Measurements from ENCODE around the gene VMO1.
A peak's percentile ranks its signal among the peaks of the same experiment; 100 is the strongest.

Gene VMO1

DNA sequence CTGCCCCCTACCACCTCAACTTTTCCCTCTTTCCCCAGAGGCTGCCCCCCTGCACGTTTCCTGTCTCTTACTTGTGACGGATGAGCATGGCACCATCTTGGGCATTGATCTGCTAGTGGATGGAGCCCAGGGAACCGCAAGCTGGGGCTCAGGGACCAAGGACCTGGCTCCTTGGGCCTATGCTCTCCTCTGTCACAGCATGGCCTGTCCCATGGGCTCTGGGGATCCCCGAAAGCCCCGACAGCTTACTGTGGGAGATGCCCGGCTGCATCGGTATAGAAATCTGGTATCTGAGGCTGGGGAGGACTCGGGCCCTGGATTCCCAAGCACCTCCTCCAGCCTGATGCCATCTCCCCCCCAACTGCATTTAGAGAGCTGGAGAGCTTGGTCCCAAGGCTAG is 44.6 kb downstream of the VMO1 start:
- TF ChIP-seq, protein P1, sequence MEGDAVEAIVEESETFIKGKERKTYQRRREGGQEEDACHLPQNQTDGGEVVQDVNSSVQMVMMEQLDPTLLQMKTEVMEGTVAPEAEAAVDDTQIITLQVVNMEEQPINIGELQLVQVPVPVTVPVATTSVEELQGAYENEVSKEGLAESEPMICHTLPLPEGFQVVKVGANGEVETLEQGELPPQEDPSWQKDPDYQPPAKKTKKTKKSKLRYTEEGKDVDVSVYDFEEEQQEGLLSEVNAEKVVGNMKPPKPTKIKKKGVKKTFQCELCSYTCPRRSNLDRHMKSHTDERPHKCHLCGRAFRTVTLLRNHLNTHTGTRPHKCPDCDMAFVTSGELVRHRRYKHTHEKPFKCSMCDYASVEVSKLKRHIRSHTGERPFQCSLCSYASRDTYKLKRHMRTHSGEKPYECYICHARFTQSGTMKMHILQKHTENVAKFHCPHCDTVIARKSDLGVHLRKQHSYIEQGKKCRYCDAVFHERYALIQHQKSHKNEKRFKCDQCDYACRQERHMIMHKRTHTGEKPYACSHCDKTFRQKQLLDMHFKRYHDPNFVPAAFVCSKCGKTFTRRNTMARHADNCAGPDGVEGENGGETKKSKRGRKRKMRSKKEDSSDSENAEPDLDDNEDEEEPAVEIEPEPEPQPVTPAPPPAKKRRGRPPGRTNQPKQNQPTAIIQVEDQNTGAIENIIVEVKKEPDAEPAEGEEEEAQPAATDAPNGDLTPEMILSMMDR (conservative IDR thresholded peaks at IDR 0.05; ENCODE audit: control insufficient read depth, insufficient read depth, low read depth, low read length), result no peak
- H3K4me3 ChIP-seq (ENCODE audit: control insufficient read depth, low read depth, low read length), result no peak overlapping the region
- DNase-seq (ENCODE audit: low read depth), result no peak

DNA sequence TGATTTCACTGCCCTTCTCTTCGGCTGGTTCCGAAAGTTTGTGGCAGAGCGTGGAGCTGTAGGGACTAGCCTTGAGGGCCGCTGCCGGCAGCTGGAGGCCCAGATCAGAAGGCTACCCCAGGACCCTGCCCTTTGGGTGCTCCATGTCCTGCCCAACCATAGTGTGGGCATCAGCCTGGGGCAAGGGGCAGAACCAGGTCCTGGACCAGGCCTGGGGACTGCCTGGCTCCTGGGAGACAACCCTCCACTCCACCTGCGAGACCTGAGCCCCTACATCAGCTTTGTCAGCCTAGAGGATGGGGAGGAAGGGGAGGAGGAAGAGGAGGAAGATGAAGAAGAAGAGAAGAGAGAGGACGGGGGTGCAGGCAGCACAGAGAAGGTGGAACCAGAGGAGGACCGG is 45.6 kb downstream of the VMO1 start:
- TF ChIP-seq, protein P1 (conservative IDR thresholded peaks at IDR 0.05; ENCODE audit: control insufficient read depth, insufficient read depth, low read depth, low read length), result no peak
- H3K4me3 ChIP-seq (ENCODE audit: control insufficient read depth, low read depth, low read length), result no peak overlapping the region

DNA sequence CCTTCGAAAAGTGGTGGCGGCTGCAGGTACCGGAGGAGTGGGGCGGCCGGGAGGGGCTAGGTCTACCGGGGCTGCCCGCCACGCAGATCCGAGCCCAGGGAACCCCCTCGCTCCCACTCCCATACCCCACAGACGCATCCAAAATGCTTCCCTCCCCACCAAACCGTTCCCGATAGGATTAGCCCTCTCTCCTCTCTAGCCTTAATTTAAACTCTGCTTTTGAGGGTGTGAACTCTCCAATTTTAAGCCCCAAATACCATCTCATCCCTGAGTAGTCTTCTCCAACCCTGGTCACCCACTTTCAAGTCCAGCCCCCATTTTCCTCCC is 46.2 kb downstream of the VMO1 start:
- DNase-seq (ENCODE audit: low read depth), result no peak
- no peak overlapping the region for H3K4me3 ChIP-seq (ENCODE audit: control insufficient read depth, low read depth, low read length)
- TF ChIP-seq, protein P1 (conservative IDR thresholded peaks at IDR 0.05; ENCODE audit: control insufficient read depth, insufficient read depth, low read depth, low read length), result no peak

More for the DNA sequence above, 45.6 kb downstream of the VMO1 start:
- DNase-seq (ENCODE audit: low read depth), result no peak

DNA sequence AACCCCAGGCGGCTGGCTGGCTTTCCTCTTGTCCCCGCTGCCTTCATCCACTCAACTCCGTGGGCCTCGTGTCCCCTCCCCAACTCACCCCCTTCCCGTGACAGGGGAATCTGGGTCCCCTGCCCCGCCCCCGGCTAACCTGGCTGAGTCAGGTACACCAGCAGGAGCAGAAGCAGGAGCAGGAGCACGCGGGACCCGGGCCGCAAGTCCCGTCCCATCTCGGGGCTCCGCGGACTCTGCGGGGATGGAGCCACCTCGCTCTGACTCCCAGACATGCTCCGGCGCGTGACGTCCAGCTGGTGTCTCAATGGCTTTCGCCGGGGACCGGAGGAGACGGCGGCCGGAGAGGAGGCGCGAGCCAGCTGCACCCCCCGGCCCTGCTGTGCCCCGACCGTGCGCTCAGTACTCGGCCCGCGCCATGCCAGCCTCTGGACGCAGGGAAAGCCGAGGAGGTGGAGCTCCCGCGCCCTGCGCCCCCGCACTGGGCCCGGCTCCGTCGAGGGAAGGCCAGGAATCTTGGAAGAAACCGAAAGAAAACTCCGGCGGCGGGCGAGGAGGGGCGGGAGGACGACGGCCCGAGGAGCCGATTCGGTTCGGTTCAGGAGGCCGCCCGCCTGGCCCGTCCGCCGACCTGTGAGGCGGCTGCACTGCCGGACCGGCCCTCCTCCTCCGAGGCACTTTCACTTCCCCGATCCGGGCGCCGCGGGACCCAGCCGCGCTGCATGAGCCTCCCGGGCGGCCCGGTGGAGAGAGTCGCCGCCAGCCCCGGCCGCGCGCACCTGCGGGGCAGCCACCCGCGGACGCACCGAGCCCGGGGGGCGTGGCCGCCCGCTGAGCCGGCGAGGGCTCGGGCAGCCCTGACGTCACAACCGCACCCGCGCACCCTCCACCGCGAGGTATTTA is 46.8 kb downstream of the VMO1 start, which contains the start of the genes CXCL16 and ZMYND15:
Gene CXCL16, minus strand, starts transcription at position 807 of the 903 bp plus-strand sequence. Its CDS starts 589 bp downstream, at position 218.
Gene ZMYND15, plus strand, starts transcription at position 712 of the 903 bp plus-strand sequence. CDS start 716 bp downstream, outside the sequence.
- peak; percentile 26 for DNase-seq (ENCODE audit: low read depth)
- TF ChIP-seq, protein P1 (conservative IDR thresholded peaks at IDR 0.05; ENCODE audit: control insufficient read depth, insufficient read depth, low read depth, low read length), result no peak

DNA sequence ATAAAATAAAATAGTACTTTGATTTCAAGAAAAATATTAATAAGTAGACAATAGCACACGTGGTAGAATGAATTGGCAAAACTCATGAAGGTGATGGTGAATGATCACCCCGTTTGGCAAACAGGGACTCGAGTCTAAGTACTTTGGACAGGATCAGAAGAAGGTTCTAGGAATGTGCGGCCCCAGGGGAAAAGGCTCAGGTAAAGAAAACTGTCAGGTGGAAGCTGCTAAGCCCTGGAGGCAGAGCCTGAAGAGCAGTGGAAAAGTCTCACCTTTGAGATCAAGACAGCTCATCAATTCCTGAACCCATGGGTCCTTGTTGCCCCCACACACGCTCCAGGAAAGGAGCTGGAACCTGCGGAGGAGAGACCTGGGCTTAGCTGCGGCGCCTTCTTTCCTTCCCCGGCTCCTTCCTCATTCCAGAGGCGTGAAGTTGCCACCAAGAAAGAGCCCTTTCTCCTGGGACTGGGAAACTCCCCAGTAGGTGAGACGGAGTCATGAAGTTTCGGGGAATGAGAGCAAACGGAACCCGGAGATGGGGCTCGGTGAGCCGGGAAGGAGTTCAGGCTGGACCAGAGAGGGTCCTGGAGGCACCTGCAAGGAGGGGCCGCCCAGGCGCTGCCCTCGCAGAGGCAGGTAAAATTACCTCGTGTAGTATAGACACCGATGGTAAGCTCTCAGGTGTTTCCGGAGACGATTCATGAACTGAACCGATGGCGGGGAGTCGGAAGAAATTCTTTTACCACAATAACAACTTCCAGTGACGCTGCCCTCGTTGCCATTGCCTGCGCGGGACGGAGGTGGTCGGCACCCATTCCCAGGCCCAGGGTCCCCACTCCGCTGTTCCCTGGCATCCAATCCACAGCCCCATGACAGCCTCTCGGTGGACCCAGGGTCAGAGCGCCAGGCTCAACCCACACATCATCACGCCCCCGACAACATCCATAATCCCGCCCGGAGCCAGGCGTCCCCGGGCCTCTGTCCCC is 47.7 kb downstream of the VMO1 start:
- TF ChIP-seq, protein P1 (conservative IDR thresholded peaks at IDR 0.05; ENCODE audit: control insufficient read depth, insufficient read depth, low read depth, low read length), result no peak

More for the DNA sequence above, 46.8 kb downstream of the VMO1 start, which contains the start of the genes CXCL16 and ZMYND15:
- H3K4me3 ChIP-seq (ENCODE audit: control insufficient read depth, low read depth, low read length), result peak within 1 kb of the TSS; percentile 49

More for the DNA sequence above, 47.7 kb downstream of the VMO1 start:
- no peak for DNase-seq (ENCODE audit: low read depth)
- peak overlapping the region; percentile 49 for H3K4me3 ChIP-seq (ENCODE audit: control insufficient read depth, low read depth, low read length)
